Measurements from ENCODE around the gene TCEAL9.

Gene TCEAL9

GRCh38 chrX:103396660-103397059 is 40.4 kb downstream of the TCEAL9 start:
- ChIA-PET CTCF (no interaction called here), POLR2A (no interaction called here)
- DNase-seq (ENCODE audit: extremely low spot score), result no peak
- TF ChIP-seq CTCF (IDR thresholded peaks at IDR 0.05; ENCODE audit: control extremely low read depth, extremely low read depth, low read depth, missing control alignments), result no peak

GRCh38 chrX:103397707-103398106 is 41.4 kb downstream of the TCEAL9 start:
- TF ChIP-seq CTCF (IDR thresholded peaks at IDR 0.05; ENCODE audit: control extremely low read depth, extremely low read depth, low read depth, missing control alignments), result no peak
- ChIA-PET POLR2A (no interaction called here), CTCF (no interaction called here)
- no peak for DNase-seq (ENCODE audit: extremely low spot score)

GRCh38 chrX:103398421-103398864 is 42.1 kb downstream of the TCEAL9 start:
- DNase-seq (ENCODE audit: extremely low spot score), result no peak
- ChIA-PET CTCF (interaction anchor here (1.3 kb wide), 1 partner anchor 66 kb away, joined by 3 read pairs; no protein-coding TSS in a partner anchor), POLR2A (no interaction called here)
- no peak for TF ChIP-seq CTCF (IDR thresholded peaks at IDR 0.05; ENCODE audit: control extremely low read depth, extremely low read depth, low read depth, missing control alignments)

- ChIA-PET POLR2A (no interaction called here), CTCF (no interaction called here)
- no peak for TF ChIP-seq CTCF (IDR thresholded peaks at IDR 0.05; ENCODE audit: control extremely low read depth, extremely low read depth, low read depth, missing control alignments)
Observed at GRCh38 chrX:103399744-103400143, 43.4 kb downstream of the TCEAL9 start.

GRCh38 chrX:103400931-103401330 is 44.6 kb downstream of the TCEAL9 start:
- CTCF ChIA-PET, result no interaction called here
- no peak for TF ChIP-seq CTCF (IDR thresholded peaks at IDR 0.05; ENCODE audit: control extremely low read depth, extremely low read depth, low read depth, missing control alignments)
- no peak for DNase-seq (ENCODE audit: extremely low spot score)
- POLR2A ChIA-PET, result no interaction called here

More at GRCh38 chrX:103399744-103400143, 43.4 kb downstream of the TCEAL9 start:
- no peak for DNase-seq (ENCODE audit: extremely low spot score)

- ChIA-PET CTCF (no interaction called here), POLR2A (no interaction called here)
- peak; percentile 58 for DNase-seq (ENCODE audit: extremely low spot score)
- no peak for TF ChIP-seq CTCF (IDR thresholded peaks at IDR 0.05; ENCODE audit: control extremely low read depth, extremely low read depth, low read depth, missing control alignments)
Observed at GRCh38 chrX:103404231-103405008, 48.1 kb downstream of the TCEAL9 start.

Data from GM10248 (cell line).